ENCODE measurements around the gene PLCL1. TPM values are rescaled to one million over a fixed set of nuclear protein-coding genes. Genes with fewer than 3 reads are reported as not detected.

PLCL1 gene
- total and polyA plus RNA-seq, 10 of the 15 experiments (the other 5 are each of a cell fraction or from before 2014, with no cell fraction given), result 0.03 to 1.5 (median 0.22) TPM

DNA sequence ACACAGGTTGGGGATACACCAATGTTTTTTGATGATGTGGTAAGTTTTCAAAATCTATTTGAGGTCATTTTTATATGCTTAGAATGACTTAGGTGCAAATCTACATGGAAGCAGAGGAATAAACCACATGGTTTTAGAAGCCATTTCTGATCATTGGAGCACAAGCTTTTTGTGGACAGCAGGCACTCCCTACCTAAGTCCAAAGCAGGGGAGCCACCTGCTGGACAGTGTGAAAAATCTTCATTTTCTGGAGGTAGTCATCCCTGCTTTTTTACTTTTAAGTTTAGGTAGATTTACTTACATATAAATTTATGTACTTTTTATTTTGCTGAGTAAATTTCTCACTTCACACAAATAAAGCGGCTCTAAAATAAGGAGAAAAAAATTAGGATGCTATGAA, 323.2 kb downstream of the PLCL1 start (continued):
- TF ChIP-seq CHD2 (IDR thresholded peaks at IDR 0.05; ENCODE audit: borderline replicate concordance, low read depth, low read length), result no peak
- TF ChIP-seq RAD21 (IDR thresholded peaks at IDR 0.05; ENCODE audit: insufficient read depth, low read depth, low read length), result peak; percentile 95
- no peak for TF ChIP-seq JUNB (IDR thresholded peaks at IDR 0.05)
- TF ChIP-seq RBBP5 (conservative IDR thresholded peaks at IDR 0.05), result no peak
- TF ChIP-seq BMI1 (IDR thresholded peaks at IDR 0.05; ENCODE audit: borderline replicate concordance), result no peak
- no peak for TF ChIP-seq SIX5 (IDR thresholded peaks at IDR 0.05; ENCODE audit: low read depth, low read length, severe bottlenecking)

DNA sequence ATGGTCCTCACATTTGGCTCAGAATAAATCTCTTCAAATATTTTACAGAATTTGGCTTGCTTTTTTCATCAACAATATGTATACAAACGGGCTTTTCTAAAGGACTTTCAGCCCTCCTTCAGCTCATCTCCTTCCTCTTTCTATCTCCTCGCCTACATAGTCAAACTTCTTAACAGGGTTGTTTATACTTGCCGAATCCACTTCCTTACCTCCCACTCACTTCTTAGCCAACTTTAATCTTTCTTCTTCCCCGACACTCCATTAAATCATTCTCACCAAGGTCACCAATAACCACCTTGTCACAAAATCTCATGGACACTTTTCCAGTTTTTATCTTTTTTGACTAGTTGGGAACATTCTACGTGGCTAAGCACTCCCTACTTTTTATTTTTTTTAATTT, 325.2 kb downstream of the PLCL1 start:
- CTCF ChIA-PET, result interaction anchor here (0.8 to 7.3 kb wide), 11 partner anchors 10 to 347 kb away, joined by 3 to 128 read pairs (median 13); partner anchors contain the start of gene PLCL1
- Histone ChIP-seq H3K36me3 (ENCODE audit: control insufficient read depth in 2 of 2, insufficient read depth in 2 of 2, low read length in 1 of 2) (no peaks in the 10 kb centered on the region), H4K20me1 (ENCODE audit: control insufficient read depth, insufficient read depth) (no peaks in the 10 kb centered on the region), H3K27ac (ENCODE audit: control insufficient read depth, insufficient read depth) (no peak overlapping the region), H3K9me3 (replicated peaks; ENCODE audit: control insufficient read depth, insufficient read depth, low read length) (no peaks in the 10 kb centered on the region), H2AFZ (ENCODE audit: control insufficient read depth, low read depth, low read length) (no peak overlapping the region), H3K4me1 (ENCODE audit: control insufficient read depth, insufficient read depth, low read length) (no peaks in the 10 kb centered on the region), H3K9ac (ENCODE audit: control insufficient read depth, insufficient read depth, low read length) (no peak overlapping the region), H3K4me3 (no peak overlapping the region), H3K79me2 (ENCODE audit: control insufficient read depth, insufficient read depth, low read length) (no peaks in the 10 kb centered on the region), H3K4me2 (ENCODE audit: control insufficient read depth, insufficient read depth) (no peak overlapping the region), H3K27me3 (replicated peaks in 1 of 2; ENCODE audit: control insufficient read depth in 2 of 2, insufficient read depth in 2 of 2, low read length in 1 of 2) (no peaks in the 10 kb centered on the region; a peak in 1 of 4 replicates)
- DNase-seq (ENCODE audit: low read depth, low spot score) (no peak), ATAC-seq (no peak), FAIRE-seq (no peak)
- SMC1A ChIA-PET (ENCODE audit: uncharacterized antibody, unreplicated experiment), result interaction anchor here (0.7 to 8.9 kb wide), 9 partner anchors 9 to 329 kb away, joined by 3 to 170 read pairs (median 13); partner anchors contain the start of gene PLCL1
- in situ Hi-C loops (cut with MboI) (loop anchor here (5.0 kb wide), 1 partner anchor 327 kb away; the partner anchor contains the start of gene PLCL1), intact Hi-C loops (cut with micrococcal nuclease; ENCODE audit: unreplicated experiment) (loop anchor here (5.0 kb wide), 2 partner anchors 137 to 168 kb away; no protein-coding TSS in a partner anchor)
- POLR2A ChIA-PET, result no interaction called here
- 0% methylated on average over 5 of the region's 5 CpGs for WGBS (ENCODE audit: insufficient coverage, insufficient replicate concordance, low lambda C conversion rate, missing lambda C conversion rate)
- RAD21 ChIA-PET (ENCODE audit: unreplicated experiment), result interaction anchor here (3.5 to 6.5 kb wide), 4 partner anchors 167 to 330 kb away, joined by 20 to 94 read pairs (median 34); no protein-coding TSS in a partner anchor
- TF ChIP-seq IKZF1 (conservative IDR thresholded peaks at IDR 0.05) (no peak), TCF7 (IDR thresholded peaks at IDR 0.05; ENCODE audit: borderline replicate concordance) (no peak), ESRRA (IDR thresholded peaks at IDR 0.05; ENCODE audit: low read length) (no peak), ZBED1 (IDR thresholded peaks at IDR 0.05; ENCODE audit: borderline replicate concordance) (no peak), POLR2A (IDR thresholded peaks at IDR 0.05; ENCODE audit: low read depth, low read length) (no peak)
- no TSS peak for BruUV-seq (replicated peaks)
